ENCODE data around the gene GRAMD1A.
"Not testable (repeated sequence)": the region's sequence is repeated elsewhere in the genome, so short reads cannot be mapped to it uniquely, and the experiment has no call there.

Gene GRAMD1A

GRCh38 chr19:35024095-35024494 lies 24.0 kb downstream of the GRAMD1A start:
- no peak for DNase-seq (ENCODE audit: low read depth, low spot score)
- CTCF ChIA-PET, result no interaction called here
- POLR2A ChIA-PET, result no interaction called here
- no peak for TF ChIP-seq CTCF (IDR thresholded peaks at IDR 0.05; ENCODE audit: insufficient read depth, low read length, missing control alignments)
- no peak overlapping the region for H3K4me3 ChIP-seq (ENCODE audit: low read depth, low read length)

DNA sequence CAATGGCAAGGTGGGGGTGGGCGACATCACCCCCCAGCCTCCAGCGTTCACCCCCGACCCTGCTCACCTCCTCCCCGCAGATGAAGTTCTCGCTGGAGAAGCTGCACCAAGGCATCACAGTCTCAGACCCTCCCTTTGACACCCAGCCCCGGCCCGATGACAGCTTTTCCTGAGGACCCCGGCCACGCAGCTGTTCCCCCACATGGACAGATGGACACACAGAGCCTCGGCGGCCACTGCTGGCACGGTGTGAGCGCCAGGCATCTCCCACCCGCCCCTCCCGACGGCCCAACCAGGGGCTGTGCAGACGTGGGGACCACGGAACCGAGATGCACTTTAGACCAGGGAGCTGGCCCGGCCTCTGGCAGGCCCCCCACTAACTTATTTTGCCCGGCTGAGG lies 25.8 kb downstream of the GRAMD1A start:
- no peak for TF ChIP-seq CTCF (IDR thresholded peaks at IDR 0.05; ENCODE audit: insufficient read depth, low read length, missing control alignments)
- no peak overlapping the region for H3K4me3 ChIP-seq (ENCODE audit: low read depth, low read length)
- DNase-seq (ENCODE audit: low read depth, low spot score), result no peak
- CTCF ChIA-PET, result interaction anchor here (0.8 to 4.5 kb wide), 5 partner anchors 9 to 53 kb away, joined by 3 to 23 read pairs (median 4); no protein-coding TSS in a partner anchor
- POLR2A ChIA-PET, result no interaction called here

DNA sequence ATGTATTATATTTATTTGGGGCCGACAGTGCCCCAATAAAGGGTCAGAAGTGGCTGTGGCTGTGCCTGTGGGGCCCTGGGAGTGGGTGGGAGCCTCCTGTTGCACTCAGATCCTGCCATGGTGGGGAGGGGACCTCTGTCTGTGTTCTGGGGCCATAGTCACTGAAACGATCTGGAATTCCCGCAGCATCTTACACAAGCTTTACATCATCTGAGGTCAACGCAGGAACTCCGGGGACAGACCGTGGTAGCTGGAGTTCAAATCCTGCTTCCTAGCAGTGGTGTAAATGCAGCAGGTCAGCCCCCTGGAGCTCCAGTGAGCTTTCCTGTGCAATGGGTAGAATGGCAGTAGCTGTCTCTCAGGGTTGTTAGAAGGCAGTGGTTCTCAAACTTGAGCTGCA lies 26.3 kb downstream of the GRAMD1A start:
- POLR2A ChIA-PET, result no interaction called here
- no peak for DNase-seq (ENCODE audit: low read depth, low spot score)
- no peak for TF ChIP-seq CTCF (IDR thresholded peaks at IDR 0.05; ENCODE audit: insufficient read depth, low read length, missing control alignments)
- no peak overlapping the region for H3K4me3 ChIP-seq (ENCODE audit: low read depth, low read length)
- CTCF ChIA-PET, result interaction anchor here (0.8 to 4.5 kb wide), 4 partner anchors 14 to 53 kb away, joined by 3 to 23 read pairs (median 6); no protein-coding TSS in a partner anchor

- TF ChIP-seq CTCF (IDR thresholded peaks at IDR 0.05; ENCODE audit: insufficient read depth, low read length, missing control alignments), result no peak
- no peak overlapping the region for H3K4me3 ChIP-seq (ENCODE audit: low read depth, low read length)
- POLR2A ChIA-PET, result no interaction called here
- no peak for DNase-seq (ENCODE audit: low read depth, low spot score)
- CTCF ChIA-PET, result interaction anchor here (0.8 to 4.5 kb wide), 4 partner anchors 14 to 54 kb away, joined by 3 to 23 read pairs (median 6); no protein-coding TSS in a partner anchor
Observed at GRCh38 chr19:35027009-35027408, 26.9 kb downstream of the GRAMD1A start.

GRCh38 chr19:35027851-35028599 lies 27.9 kb downstream of the GRAMD1A start:
- no peak for TF ChIP-seq CTCF (IDR thresholded peaks at IDR 0.05; ENCODE audit: insufficient read depth, low read length, missing control alignments)
- no peak overlapping the region for H3K4me3 ChIP-seq (ENCODE audit: low read depth, low read length)
- CTCF ChIA-PET, result interaction anchor here (1.0 to 4.5 kb wide), 5 partner anchors 10 to 55 kb away, joined by 4 to 23 read pairs (median 5); no protein-coding TSS in a partner anchor
- no peak for DNase-seq (ENCODE audit: low read depth, low spot score)
- POLR2A ChIA-PET, result interaction anchor here (0.8 kb wide), 1 partner anchor 9 kb away, joined by 3 read pairs; no protein-coding TSS in a partner anchor

DNA sequence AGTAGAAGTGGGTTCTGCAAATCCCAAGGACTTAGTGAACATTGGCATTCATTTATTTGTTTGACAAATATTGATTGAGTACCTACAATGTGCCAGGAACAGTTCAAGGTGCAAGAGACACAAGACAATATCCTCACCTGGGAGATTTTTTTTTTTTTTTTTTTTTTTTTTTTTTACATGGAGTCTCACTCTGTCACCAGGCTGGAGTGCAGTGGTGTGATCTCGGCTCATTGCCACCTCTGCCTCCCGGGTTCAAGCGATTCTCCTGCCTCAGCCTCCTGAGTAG lies 28.4 kb downstream of the GRAMD1A start:
- CTCF ChIA-PET, result interaction anchor here (2.1 to 4.5 kb wide), 2 partner anchors 16 kb away, joined by 4 to 23 read pairs; no protein-coding TSS in a partner anchor

DNA sequence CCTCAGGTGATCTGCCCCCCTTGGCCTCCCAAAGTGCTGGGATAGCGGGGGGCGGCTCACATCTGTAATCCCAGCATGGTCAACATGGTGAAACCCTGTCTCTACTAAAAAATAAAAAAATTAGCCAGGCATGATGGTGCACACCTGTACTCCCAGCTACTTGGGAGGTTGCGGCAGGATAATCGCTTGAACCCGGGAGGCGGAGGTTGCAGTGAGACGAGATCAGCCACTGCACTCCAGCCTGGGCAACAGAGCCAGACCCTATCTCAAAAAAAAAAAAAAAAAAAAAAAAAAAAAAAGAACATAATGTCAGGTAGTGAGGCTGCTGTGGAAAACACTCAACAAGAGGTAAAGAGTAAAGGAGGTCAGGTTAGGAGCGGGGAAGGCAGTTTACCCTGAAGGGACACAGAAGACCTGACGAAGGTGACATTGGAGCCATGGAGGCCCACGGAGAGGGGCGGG lies 29.2 kb downstream of the GRAMD1A start:
- POLR2A ChIA-PET, result interaction anchor here (0.5 to 0.8 kb wide), 2 partner anchors 124 to 330 kb away, joined by 3 read pairs; no protein-coding TSS in a partner anchor
- CTCF ChIA-PET, result interaction anchor here (2.1 to 4.5 kb wide), 2 partner anchors 15 to 17 kb away, joined by 4 to 23 read pairs; no protein-coding TSS in a partner anchor

More for the DNA sequence above, 28.4 kb downstream of the GRAMD1A start:
- POLR2A ChIA-PET; DNase-seq (ENCODE audit: low read depth, low spot score); H3K4me3 ChIP-seq (ENCODE audit: low read depth, low read length): not testable (repeated sequence)

More for the DNA sequence above, 29.2 kb downstream of the GRAMD1A start:
- H3K4me3 ChIP-seq (ENCODE audit: low read depth, low read length); DNase-seq (ENCODE audit: low read depth, low spot score): not testable (repeated sequence)
